ENCODE data around the gene ANXA4. TPM values are rescaled to one million over a fixed set of nuclear protein-coding genes. Genes with fewer than 3 reads are reported as not detected.
A peak's percentile ranks its signal among the peaks of the same experiment; 100 is the strongest.

Gene ANXA4
- 56.6 and 70.8 TPM in 2 replicates for total RNA-seq

DNA sequence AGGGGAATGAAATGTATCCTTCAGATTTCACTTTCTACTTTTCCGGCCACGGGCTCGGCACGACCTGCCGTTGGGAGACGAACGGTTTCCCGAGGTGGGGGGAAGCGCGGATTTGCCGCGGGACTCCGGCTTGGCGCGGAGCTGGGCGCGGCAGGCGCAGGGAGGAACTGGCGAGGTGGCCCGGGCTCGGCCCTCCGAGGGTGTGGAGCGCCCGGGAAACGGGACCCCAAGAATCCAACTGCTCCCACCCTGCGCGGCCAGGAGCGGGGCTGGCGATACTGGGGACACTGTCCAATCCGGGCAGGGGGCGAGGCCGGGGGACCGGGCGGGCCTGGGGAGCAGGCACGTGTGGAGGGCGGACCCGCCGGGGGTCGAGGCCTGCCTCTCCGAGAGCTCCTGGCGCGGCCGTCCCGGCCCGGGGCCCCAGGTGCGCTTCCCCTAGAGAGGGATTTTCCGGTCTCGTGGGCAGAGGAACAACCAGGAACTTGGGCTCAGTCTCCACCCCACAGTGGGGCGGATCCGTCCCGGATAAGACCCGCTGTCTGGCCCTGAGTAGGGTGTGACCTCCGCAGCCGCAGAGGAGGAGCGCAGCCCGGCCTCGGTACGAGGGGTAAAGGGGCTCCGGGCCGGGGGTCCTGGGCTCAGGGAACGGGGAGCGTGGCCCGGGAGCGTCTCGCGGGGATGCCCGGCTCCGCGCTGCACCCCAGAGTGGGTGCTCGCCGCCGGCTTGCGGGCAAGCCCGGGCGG lies at the start of gene ANXA4:
Gene ANXA4 (plus strand): TSS at position 560 of the 747 bp plus-strand sequence. CDS start 39,432 bp downstream, outside the sequence.
- DNase-seq (ENCODE audit: low read depth, low spot score), result no peak

GRCh38 chr2:69692424-69692823 lies 49.5 kb upstream of the ANXA4 start:
- no peak for DNase-seq (ENCODE audit: low read depth, low spot score)

GRCh38 chr2:69693059-69693774 lies 48.7 kb upstream of the ANXA4 start:
- no peak for DNase-seq (ENCODE audit: low read depth, low spot score)

DNA sequence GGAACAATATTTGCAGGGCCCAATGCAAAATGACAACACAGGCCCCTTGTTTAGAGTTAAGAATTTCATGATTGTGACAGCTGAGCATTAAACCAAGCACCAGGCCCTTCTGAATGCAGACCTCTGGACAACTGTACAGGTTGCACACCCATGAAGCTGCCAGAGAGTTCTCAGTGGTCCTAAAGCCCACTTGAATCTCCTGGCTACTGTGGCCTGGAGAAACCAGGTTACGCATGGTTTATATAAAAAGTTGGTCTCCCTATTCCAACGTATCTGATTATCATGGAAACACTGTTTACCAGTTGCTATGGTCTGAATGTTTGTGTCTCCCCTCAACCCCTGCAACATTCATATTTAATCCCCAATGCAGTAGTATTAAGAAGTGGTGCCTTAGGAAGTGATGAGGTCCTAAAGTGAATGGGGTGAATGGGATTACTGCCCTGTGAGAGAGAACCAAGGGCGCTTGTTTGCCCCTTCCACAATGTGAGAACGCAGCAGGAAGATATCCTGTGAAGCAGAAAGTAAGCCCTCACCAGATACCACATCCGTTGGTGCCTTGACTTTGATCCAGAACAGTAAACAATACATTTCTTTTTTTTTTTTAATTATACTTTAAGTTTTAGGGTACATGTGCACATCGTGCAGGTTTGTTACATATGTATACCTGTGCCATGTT lies 48.0 kb upstream of the ANXA4 start:
- no peak for DNase-seq (ENCODE audit: low read depth, low spot score)

- DNase-seq (ENCODE audit: low read depth, low spot score), result no peak
These were observed 46.8 kb upstream of the ANXA4 start for GRCh38 chr2:69694894-69695849.

- DNase-seq (ENCODE audit: low read depth, low spot score), result no peak
These were observed 46.1 kb upstream of the ANXA4 start for GRCh38 chr2:69695850-69696216.

DNA sequence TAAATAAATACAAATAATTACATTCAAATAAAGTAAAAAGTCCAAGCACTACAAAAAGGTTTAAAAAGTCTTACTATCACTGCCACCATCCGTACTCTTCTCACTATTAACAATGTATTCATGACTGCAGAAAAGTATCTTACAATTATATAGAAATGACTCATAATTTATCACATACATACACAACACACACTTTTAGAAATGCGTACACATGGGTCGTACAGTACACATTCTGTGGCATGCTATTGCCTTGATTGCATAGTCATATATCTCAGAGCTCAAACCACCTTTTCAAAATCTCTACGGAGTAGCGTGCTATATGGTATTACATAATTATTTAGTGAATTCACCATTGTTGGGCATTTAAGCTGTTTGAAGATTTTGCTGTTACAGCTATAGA lies 41.6 kb upstream of the ANXA4 start:
- DNase-seq (ENCODE audit: low read depth, low spot score), result no peak

DNA sequence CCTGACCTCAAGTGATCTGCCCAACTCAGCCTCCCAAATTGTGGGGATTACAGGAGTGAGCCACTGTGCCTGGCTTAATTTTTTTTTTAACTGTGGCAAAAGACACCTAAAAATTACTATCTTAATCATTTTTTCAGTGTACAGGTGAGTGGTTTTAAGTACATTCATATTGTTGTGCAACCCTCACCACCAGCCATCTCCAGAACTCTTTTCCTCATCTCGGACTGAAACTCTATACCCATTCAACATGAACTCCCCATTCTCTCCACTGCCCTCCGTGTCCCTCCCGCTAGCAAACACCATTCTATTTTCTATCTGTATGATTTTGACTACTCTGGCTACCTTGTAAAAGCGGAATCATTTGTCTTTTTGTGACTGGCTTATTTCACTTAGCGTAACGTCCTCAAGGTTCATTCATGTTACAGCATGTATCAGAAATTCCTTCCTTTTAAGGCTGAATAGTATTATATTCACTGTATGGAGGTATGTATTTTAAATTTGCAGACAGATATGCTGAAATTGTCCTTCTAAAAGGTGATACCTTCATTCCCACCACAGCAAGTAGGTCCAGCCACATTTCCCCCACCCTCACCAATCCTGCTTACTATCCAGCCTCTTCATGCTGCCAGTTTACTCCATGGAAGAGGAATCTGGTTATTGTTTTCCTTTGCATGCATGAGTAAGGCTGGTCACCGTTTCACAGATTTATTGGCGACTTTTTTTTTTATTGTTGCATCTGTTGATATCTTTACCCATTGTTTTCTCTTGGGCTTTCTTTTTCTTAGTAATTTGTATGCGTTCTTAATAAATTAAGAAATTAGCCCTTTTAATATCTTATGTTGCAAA lies 40.6 kb upstream of the ANXA4 start:
- no peak for DNase-seq (ENCODE audit: low read depth, low spot score)

DNA sequence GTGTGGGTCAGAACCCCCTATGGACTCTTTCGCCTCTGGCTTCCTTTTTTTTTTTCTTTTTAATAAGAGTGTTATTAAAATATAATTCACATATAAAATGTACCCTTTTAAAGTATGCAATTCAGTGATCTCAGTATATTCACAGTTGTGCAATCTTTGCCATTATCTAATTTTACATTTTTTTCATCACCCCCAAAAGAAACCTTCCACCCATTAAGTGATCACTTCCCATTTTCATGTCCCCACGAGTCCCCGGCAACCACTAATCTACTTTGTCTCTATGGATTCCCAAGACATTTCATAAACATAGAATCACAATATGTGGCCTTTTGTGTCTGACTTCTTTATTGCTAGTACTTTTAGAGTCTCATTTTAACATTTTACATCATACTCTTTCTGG lies 38.7 kb upstream of the ANXA4 start:
- no peak for DNase-seq (ENCODE audit: low read depth, low spot score)

DNA sequence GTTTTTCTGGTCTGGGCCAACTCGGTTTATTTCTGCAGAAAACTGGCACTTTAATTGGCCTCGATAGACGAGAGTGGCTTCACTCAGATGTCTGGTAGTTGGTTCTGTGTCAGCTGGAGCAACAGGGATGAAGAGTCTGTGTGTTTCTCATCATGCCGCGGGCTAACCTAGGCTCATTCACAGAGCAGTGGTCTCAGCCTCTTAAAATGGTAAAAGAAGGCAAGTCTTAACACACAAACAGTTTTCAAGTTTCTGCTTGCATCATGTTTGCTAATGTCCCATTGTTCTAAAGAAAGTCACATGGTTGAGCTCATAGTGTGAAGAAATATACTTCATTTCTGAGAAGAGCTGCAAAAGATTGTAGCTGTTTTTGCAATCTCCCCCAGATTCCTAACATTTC lies 37.5 kb upstream of the ANXA4 start:
- no peak for DNase-seq (ENCODE audit: low read depth, low spot score)

DNA sequence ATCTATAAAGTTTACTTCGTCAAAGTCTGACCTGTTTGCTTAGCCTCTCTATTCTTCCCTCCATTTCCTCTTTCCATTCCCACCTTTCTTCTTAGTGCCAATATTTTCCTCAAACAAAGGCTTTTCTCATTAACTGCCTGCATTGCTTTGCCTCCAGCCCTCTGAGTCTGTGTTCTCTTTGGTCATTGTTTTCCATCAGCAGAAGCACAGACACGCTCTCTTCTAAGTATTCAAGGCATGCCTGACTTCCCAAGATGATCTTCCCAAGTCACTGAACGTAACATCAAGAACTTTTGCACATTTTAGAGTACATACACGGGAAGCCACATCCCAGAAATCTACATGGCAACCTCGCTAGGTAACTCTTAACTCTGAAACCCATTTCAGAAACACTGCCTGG lies 32.6 kb upstream of the ANXA4 start:
- no peak for DNase-seq (ENCODE audit: low read depth, low spot score)

DNA sequence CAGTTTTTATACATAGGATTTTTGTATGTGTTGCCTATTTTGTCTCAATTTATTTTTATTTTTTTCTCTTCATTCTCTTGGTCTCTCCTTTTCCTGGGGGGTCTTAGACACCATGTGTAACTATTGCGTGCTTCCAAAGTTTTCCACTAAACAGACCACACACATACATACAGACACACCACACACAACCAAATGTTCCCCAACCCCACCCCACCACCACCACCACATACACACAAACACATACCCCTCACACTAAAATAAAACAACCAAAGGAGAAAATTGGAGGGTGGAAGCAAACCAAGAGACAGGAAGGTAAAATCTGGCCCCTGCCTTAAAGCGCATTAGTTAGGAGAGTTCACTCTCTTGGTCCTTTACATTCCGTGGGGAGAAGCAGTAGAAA lies 30.0 kb upstream of the ANXA4 start:
- DNase-seq (ENCODE audit: low read depth, low spot score), result no peak

- DNase-seq (ENCODE audit: low read depth, low spot score), result no peak
These were observed 27.9 kb upstream of the ANXA4 start for GRCh38 chr2:69714024-69714423.

DNA sequence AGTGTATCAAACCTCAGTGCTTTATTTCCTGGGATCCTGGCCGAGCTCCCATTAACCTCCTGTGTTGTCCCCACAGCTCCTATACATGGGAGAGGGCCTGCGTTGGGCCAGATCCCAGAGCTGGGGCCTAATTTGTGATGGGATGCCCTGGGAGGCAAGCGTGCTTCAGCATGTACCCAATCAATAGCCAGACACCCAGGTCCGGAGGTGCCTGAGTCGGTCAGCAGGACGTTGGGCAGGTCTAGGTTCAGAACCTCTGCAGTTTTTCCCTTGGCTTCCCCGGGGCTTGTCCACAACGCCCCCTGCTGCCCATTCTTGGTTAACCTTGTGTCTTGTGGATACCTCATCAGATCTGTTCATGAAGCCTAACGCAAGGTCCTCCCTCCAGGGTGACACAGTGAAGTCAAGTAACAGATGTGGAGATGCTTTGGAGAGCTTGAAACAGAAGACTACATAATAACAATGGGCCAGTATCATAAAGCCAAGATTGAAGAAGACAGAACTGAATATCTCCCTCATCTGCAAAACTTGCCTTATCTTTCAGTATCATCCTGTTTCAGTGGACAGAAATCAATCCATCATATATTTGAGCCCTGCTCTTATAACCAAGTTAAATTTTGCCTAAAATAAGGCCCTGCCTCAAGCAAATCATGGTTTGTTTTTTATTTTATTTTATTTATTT lies 27.3 kb upstream of the ANXA4 start:
- peak; percentile 52 for DNase-seq (ENCODE audit: low read depth, low spot score)

DNA sequence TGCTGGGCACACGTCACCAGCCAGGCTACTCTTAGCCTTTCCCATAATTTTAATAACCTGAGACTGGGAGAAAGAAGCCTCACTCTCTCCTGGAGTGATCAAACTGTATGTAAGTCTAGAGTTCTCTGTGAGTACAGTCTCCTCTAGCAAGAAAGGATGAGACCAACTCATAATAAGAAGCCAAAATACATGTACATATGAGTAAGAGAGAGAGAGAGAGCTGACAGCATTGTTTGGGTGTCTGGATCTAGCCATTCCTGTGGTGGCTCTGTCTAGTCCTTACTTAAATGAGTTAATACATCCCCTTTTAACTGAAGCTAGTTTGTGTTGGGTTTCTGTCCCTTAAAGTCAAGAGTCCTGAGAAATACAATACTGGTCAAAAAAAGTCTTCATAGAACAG lies 26.0 kb upstream of the ANXA4 start:
- no peak for DNase-seq (ENCODE audit: low read depth, low spot score)

DNA sequence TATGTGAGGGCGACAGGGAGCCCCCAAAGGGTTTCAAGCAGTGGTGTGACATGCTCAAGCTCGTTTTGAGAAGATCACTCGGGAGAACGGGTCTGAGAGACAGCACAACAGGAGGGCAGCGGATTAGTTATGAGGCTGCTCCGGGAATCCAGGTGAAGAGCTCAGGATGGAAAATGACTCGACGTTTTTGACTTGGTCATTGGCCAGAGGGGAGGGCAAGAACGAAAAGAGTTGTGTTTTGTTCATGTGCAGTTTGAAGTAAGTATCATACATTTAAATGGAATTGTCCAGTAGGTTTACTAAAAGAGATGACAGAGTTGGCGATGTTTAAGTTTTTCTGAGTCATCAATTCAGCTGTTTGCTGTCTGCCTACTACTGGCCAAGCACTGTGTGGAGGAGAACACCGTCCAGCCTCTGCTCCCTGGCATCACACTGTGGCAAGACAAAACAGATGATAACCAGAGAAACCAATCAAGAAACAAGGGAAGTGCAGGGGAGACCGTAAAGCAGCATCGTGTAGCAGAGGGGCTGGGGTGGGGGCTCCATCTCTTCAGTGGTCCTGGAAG lies 25.3 kb upstream of the ANXA4 start:
- no peak for DNase-seq (ENCODE audit: low read depth, low spot score)

DNA sequence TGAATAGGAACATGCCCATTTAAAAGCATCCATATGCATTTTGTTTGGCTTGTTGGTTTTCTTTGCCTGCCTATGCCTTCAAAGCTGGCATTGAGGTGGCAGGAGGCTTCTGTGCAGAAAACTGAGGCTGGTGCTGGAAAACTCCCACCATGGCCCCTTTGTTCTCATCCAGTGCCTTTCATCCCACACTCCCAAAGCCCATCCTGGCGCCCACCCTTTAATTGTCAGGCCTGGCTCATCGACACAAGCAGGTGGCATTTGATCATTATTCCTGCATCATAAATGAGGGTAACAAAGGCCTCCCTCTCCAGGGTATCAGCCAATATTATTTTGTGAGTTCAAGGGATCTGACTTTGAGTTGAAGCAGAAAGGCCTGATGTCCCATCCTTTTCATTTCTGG lies 24.7 kb upstream of the ANXA4 start:
- DNase-seq (ENCODE audit: low read depth, low spot score), result no peak

- no peak for DNase-seq (ENCODE audit: low read depth, low spot score)
These were observed 24.1 kb upstream of the ANXA4 start for GRCh38 chr2:69717861-69718273.

GRCh38 chr2:69718338-69718965 lies 23.5 kb upstream of the ANXA4 start:
- DNase-seq (ENCODE audit: low read depth, low spot score), result no peak
